H9 (cell line): ENCODE measurements around the gene PGBD1. TPM values are rescaled to one million over a fixed set of nuclear protein-coding genes. Genes with fewer than 3 reads are reported as not detected.
A peak's percentile ranks its signal among the peaks of the same experiment; 100 is the strongest.

Experiments
- DNase-seq: peaks from one replicate; pipeline ENCODE4 v3.0.0-alpha.2; 2017
- H2AFZ ChIP-seq: one replicate; pipeline ENCODE4 v1.6.1; 2013; ENCODE audit warnings: mild to moderate bottlenecking, low read length, control low read depth, moderate library complexity
- H2AK5ac ChIP-seq: 2 replicates; pipeline ENCODE4 v1.6.1; 2013; ENCODE audit warnings: low read length, control low read depth, mixed read lengths; ENCODE audit not compliant: insufficient read length
- H2BK120ac ChIP-seq: one replicate; pipeline ENCODE4 v1.6.1; 2013; ENCODE audit warnings: low read depth, mild to moderate bottlenecking, low read length, control low read depth, inconsistent platforms; ENCODE audit not compliant: poor library complexity, severe bottlenecking
- H2BK12ac ChIP-seq: 2 replicates; pipeline ENCODE4 v1.6.1; 2013; ENCODE audit warnings: low read length, control low read depth, mixed read lengths, low read depth; ENCODE audit not compliant: insufficient read length
- H2BK15ac ChIP-seq: 2 replicates; pipeline ENCODE4 v1.6.1; 2013; ENCODE audit warnings: low read depth, low read length, control low read depth
- H2BK20ac ChIP-seq: one replicate; pipeline ENCODE4 v1.6.1; 2013; ENCODE audit warnings: low read depth, mild to moderate bottlenecking, low read length, control low read depth, inconsistent platforms; ENCODE audit not compliant: poor library complexity, severe bottlenecking
- H2BK5ac ChIP-seq: 2 replicates; pipeline ENCODE4 v1.6.1; 2013; ENCODE audit warnings: low read length, control low read depth, mixed read lengths; ENCODE audit not compliant: insufficient read length
- H3K14ac ChIP-seq: 2 replicates; pipeline ENCODE4 v1.6.1; 2013; ENCODE audit warnings: low read length, control low read depth; ENCODE audit not compliant: insufficient read depth
- H3K18ac ChIP-seq: 2 replicates; pipeline ENCODE4 v1.6.1; 2013; ENCODE audit warnings: low read depth, mild to moderate bottlenecking, mixed read lengths, low read length, control low read depth; ENCODE audit not compliant: insufficient read length
- H3K23ac ChIP-seq: 2 replicates; pipeline ENCODE4 v1.6.1; 2013; ENCODE audit warnings: low read length, control low read depth, mixed read lengths, low read depth; ENCODE audit not compliant: insufficient read length
- H3K23me2 ChIP-seq: 2 replicates; pipeline ENCODE4 v1.6.1; 2013; ENCODE audit warnings: low read depth, mild to moderate bottlenecking, mixed read lengths, low read length, control low read depth; ENCODE audit not compliant: insufficient read length, poor library complexity, severe bottlenecking
- H3K27ac ChIP-seq: 2 replicates; pipeline ENCODE4 v1.5.1; 2013; ENCODE audit warnings: low read length, control low read depth, mixed read lengths, low read depth; ENCODE audit not compliant: insufficient read length
- H3K27me3 ChIP-seq: 2 replicates; pipeline ENCODE4 v1.6.1; 2013; ENCODE audit warnings: low read length, control low read depth, inconsistent platforms; ENCODE audit not compliant: insufficient read depth
- H3K4ac ChIP-seq: 2 replicates; pipeline ENCODE4 v1.6.1; 2013; ENCODE audit warnings: low read depth, mild to moderate bottlenecking, control low read depth, inconsistent platforms, low read length, moderate library complexity
- H3K4me1 ChIP-seq: 2 replicates; pipeline ENCODE4 v1.6.1; 2013; ENCODE audit warnings: low read length, control low read depth, inconsistent platforms; ENCODE audit not compliant: insufficient read depth
- H3K4me2 ChIP-seq: 2 replicates; pipeline ENCODE4 v1.6.1; 2013; ENCODE audit warnings: low read length, control low read depth, mixed read lengths; ENCODE audit not compliant: insufficient read length, insufficient read depth
- H3K56ac ChIP-seq: 2 replicates; pipeline ENCODE4 v1.6.1; 2013; ENCODE audit warnings: low read depth, mild to moderate bottlenecking, mixed read lengths, low read length, control low read depth; ENCODE audit not compliant: insufficient read length
- H3K79me1 ChIP-seq: 2 replicates; pipeline ENCODE4 v1.6.1; 2013; ENCODE audit warnings: low read depth, mild to moderate bottlenecking, moderate library complexity, low read length, control low read depth, inconsistent platforms; ENCODE audit not compliant: insufficient read depth, poor library complexity, severe bottlenecking
- H3K79me2 ChIP-seq: 2 replicates; pipeline ENCODE4 v1.6.1; 2013; ENCODE audit warnings: low read length, control low read depth, inconsistent platforms; ENCODE audit not compliant: insufficient read depth
- H3K9ac ChIP-seq: 2 replicates; pipeline ENCODE4 v1.6.1; 2013; ENCODE audit warnings: low read length, control low read depth, mixed read lengths; ENCODE audit not compliant: insufficient read length; ENCODE audit errors: extremely low read depth
- H3K9me3 ChIP-seq: one replicate; pipeline ENCODE4 v1.6.1; 2013; ENCODE audit warnings: low read depth, low read length, inconsistent platforms; ENCODE audit not compliant: control insufficient read depth
- H3T11ph ChIP-seq: one replicate; pipeline ENCODE4 v1.6.1; 2013; ENCODE audit warnings: mild to moderate bottlenecking, low read length, control low read depth, inconsistent platforms
- H4K20me1 ChIP-seq: one replicate; pipeline ENCODE4 v1.6.1; 2013; ENCODE audit not compliant: control insufficient read depth, insufficient read length, insufficient read depth
- H4K5ac ChIP-seq: 2 replicates; pipeline ENCODE4 v1.6.1; 2013; ENCODE audit warnings: low read depth, mild to moderate bottlenecking, mixed read lengths, low read length, control low read depth; ENCODE audit not compliant: insufficient read length
- H4K8ac ChIP-seq: replicated peaks from 2 replicates; pipeline ENCODE4 v1.6.1; 2013; ENCODE audit warnings: low read length, control low read depth, mixed read lengths, low read depth; ENCODE audit not compliant: insufficient read length
- H4K91ac ChIP-seq: 2 replicates; pipeline ENCODE4 v1.6.1; 2013; ENCODE audit warnings: low read depth, mild to moderate bottlenecking, moderate library complexity, mixed read lengths, low read length, control low read depth; ENCODE audit not compliant: insufficient read length
- H3K27ac Mint-ChIP-seq, 3 experiments: 2 replicates in 2 of 3; 3 replicates in 1 of 3; pipeline ENCODE4 v1.8.0; 2020 to 2021; ENCODE audit warnings: mixed read lengths in 3 of 3, mild to moderate bottlenecking in 1 of 3, moderate library complexity in 1 of 3
- H3K27me3 Mint-ChIP-seq: 2 replicates; pipeline ENCODE4 v1.8.0; 2021; ENCODE audit warnings: low read depth, mild to moderate bottlenecking, moderate library complexity, mixed read lengths
- H3K36me3 Mint-ChIP-seq, 3 experiments: 2 replicates in 2 of 3; 3 replicates in 1 of 3; pipeline ENCODE4 v1.8.0; 2020 to 2021; ENCODE audit warnings: low read depth in 3 of 3, mixed read lengths in 3 of 3; ENCODE audit not compliant: insufficient read depth in 1 of 3
- H3K4me1 Mint-ChIP-seq, 2 experiments: 2 replicates each; pipeline ENCODE4 v1.8.0; 2020; ENCODE audit warnings: mixed read lengths in 2 of 2
- H3K4me3 Mint-ChIP-seq, 2 experiments: 2 replicates in 1 of 2; 3 replicates in 1 of 2; pipeline ENCODE4 v1.8.0; 2020 to 2021; ENCODE audit warnings: mild to moderate bottlenecking in 2 of 2, mixed read lengths in 2 of 2, moderate library complexity in 1 of 2
- H3K9me3 Mint-ChIP-seq, 2 experiments: 2 replicates in 1 of 2; 3 replicates in 1 of 2; pipeline ENCODE4 v1.8.0; 2020; ENCODE audit warnings: mild to moderate bottlenecking in 2 of 2, mixed read lengths in 2 of 2, moderate library complexity in 1 of 2
- WGBS: extraction: QIAGEN DNeasy Blood & Tissue Kit; methylation state at CpG from one replicate; pipeline ENCODE4 v1.1.7; 2013; ENCODE audit warnings: missing lambda C conversion rate, low lambda C conversion rate, mixed read lengths; ENCODE audit not compliant: insufficient read length; ENCODE audit errors: extremely low coverage; 5-methylcytosine and 5-hydroxymethylcytosine counted together
- total RNA-seq: library from RNA; stranded (reverse); gene quantifications from 2 replicates; pipeline ENCODE4 v1.2.1, GENCODE V29; 2021
- TF ChIP-seq, protein P1 (sequence below): fragments of 200-600 bp; sonication (generic); conservative IDR thresholded peaks from 3 replicates; pipeline ENCODE4 v1.8.0; 2021; ENCODE audit warnings: antibody characterized with exemption, mild to moderate bottlenecking

PGBD1 gene
- total RNA-seq, 1 experiment from 2014 or later, result 10.1 TPM

DNA sequence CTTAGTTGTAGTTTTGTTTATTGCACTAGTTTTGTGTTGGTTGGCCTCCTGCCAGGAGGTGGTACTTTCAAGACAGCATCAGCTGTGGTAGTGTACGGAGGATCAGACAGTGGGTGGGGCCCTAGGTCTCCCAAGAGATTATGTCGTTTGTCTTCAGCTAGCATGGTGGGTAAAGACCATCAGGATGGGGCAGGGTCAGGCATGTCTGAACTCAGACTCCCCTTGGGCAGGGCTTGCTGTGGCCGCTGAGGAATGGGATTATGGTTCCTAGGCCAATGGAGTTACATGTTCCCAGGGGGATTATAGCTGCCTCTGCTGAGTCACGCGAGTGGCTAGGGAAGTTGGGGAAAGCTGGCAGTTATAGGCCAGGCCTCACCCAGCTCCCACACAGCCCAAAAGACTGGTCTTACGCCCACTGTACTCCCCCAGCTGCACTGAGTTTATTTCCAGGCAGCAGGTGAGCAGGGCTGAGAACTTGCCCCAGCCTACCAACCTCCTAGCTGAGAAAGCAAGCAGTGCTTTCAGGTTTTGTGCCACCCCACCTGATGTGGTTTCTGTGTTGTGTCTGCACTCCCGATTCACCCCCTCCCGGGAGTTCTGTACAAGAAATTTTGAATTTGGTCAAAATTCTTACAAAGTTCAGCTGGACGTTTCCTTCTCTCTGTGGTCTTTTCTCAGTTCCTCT is 29.9 kb downstream of the PGBD1 start:
- H4K20me1 ChIP-seq, result no peaks in the 10 kb centered on the region
- no peak overlapping the region for H3K4ac ChIP-seq
- no peaks in the 10 kb centered on the region for H3K23me2 ChIP-seq
- no peaks in the 10 kb centered on the region for H3K27me3 ChIP-seq
- H3K9me3 ChIP-seq, result no peaks in the 10 kb centered on the region
- Mint-ChIP-seq H3K27ac (peak overlapping the region in 2 of 3 experiments; percentile 45; a peak in 3 of 7 replicates), H3K9me3 (peaks cover 4 to 15% of the 10 kb centered on the region in 2 experiments; a peak in 4 of 5 replicates), H3K36me3 (peaks cover 0 to 10% (median 0%) of the 10 kb centered on the region in 3 experiments; a peak in 2 of 7 replicates), H3K27me3 (no peaks in the 10 kb centered on the region), H3K4me3 (no peak overlapping the region; a peak in 1 of 5 replicates), H3K4me1 (peaks cover 26 to 27% of the 10 kb centered on the region in 2 experiments)
- no peak overlapping the region for H3T11ph ChIP-seq
- H3K4me2 ChIP-seq, result no peak overlapping the region
- H3K79me2 ChIP-seq, result no peaks in the 10 kb centered on the region
- H2BK5ac ChIP-seq, result no peak overlapping the region
- no peak overlapping the region for H4K8ac ChIP-seq
- no peak overlapping the region for H2BK120ac ChIP-seq
- no peak overlapping the region for H2BK15ac ChIP-seq
- H3K79me1 ChIP-seq, result no peaks in the 10 kb centered on the region
- TF ChIP-seq, protein P1, sequence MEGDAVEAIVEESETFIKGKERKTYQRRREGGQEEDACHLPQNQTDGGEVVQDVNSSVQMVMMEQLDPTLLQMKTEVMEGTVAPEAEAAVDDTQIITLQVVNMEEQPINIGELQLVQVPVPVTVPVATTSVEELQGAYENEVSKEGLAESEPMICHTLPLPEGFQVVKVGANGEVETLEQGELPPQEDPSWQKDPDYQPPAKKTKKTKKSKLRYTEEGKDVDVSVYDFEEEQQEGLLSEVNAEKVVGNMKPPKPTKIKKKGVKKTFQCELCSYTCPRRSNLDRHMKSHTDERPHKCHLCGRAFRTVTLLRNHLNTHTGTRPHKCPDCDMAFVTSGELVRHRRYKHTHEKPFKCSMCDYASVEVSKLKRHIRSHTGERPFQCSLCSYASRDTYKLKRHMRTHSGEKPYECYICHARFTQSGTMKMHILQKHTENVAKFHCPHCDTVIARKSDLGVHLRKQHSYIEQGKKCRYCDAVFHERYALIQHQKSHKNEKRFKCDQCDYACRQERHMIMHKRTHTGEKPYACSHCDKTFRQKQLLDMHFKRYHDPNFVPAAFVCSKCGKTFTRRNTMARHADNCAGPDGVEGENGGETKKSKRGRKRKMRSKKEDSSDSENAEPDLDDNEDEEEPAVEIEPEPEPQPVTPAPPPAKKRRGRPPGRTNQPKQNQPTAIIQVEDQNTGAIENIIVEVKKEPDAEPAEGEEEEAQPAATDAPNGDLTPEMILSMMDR, result no peak
- no peak overlapping the region for H2AK5ac ChIP-seq
- no peak overlapping the region for H2BK12ac ChIP-seq
- no peak overlapping the region for H3K56ac ChIP-seq
- no peak overlapping the region for H3K14ac ChIP-seq
- H2BK20ac ChIP-seq, result no peak overlapping the region
- no peak overlapping the region for H4K91ac ChIP-seq
- H3K4me1 ChIP-seq, result peaks cover 4% of the 10 kb centered on the region; the same call in 1 of the 2 replicates
- no peak overlapping the region for H3K18ac ChIP-seq
- DNase-seq, result no peak
- H4K5ac ChIP-seq, result no peak overlapping the region
- WGBS, result no CpG with 5 or more reads among the region's 9 CpGs
- H3K9ac ChIP-seq, result no peak overlapping the region
- no peak overlapping the region for H2AFZ ChIP-seq
- no peak overlapping the region for H3K27ac ChIP-seq
- H3K23ac ChIP-seq, result no peak overlapping the region
